ENCODE results near the gene KCTD21. TPM values are rescaled to one million over a fixed set of nuclear protein-coding genes. Genes with fewer than 3 reads are reported as not detected.

KCTD21 gene
- total RNA-seq, 1 donor from 2014 or later = 10.7 TPM

GRCh38 chr11:78164471-78164870 is 24.0 kb downstream of the KCTD21 start:
- Mint-ChIP-seq H3K9me3 (ENCODE audit: unreplicated experiment) (no peaks in the 10 kb centered on the region), H3K27me3 (ENCODE audit: unreplicated experiment) (no peaks in the 10 kb centered on the region), H3K27ac (ENCODE audit: unreplicated experiment) (no peak overlapping the region), H3K4me3 (ENCODE audit: unreplicated experiment) (no peak overlapping the region), H3K36me3 (ENCODE audit: unreplicated experiment) (no peaks in the 10 kb centered on the region), H3K4me1 (ENCODE audit: unreplicated experiment) (peaks cover 19% of the 10 kb centered on the region)
- TF ChIP-seq, protein P1, sequence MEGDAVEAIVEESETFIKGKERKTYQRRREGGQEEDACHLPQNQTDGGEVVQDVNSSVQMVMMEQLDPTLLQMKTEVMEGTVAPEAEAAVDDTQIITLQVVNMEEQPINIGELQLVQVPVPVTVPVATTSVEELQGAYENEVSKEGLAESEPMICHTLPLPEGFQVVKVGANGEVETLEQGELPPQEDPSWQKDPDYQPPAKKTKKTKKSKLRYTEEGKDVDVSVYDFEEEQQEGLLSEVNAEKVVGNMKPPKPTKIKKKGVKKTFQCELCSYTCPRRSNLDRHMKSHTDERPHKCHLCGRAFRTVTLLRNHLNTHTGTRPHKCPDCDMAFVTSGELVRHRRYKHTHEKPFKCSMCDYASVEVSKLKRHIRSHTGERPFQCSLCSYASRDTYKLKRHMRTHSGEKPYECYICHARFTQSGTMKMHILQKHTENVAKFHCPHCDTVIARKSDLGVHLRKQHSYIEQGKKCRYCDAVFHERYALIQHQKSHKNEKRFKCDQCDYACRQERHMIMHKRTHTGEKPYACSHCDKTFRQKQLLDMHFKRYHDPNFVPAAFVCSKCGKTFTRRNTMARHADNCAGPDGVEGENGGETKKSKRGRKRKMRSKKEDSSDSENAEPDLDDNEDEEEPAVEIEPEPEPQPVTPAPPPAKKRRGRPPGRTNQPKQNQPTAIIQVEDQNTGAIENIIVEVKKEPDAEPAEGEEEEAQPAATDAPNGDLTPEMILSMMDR (IDR thresholded peaks at IDR 0.05) = no peak
- DNase-seq (ENCODE audit: extremely low spot score, unreplicated experiment) = no peak

DNA sequence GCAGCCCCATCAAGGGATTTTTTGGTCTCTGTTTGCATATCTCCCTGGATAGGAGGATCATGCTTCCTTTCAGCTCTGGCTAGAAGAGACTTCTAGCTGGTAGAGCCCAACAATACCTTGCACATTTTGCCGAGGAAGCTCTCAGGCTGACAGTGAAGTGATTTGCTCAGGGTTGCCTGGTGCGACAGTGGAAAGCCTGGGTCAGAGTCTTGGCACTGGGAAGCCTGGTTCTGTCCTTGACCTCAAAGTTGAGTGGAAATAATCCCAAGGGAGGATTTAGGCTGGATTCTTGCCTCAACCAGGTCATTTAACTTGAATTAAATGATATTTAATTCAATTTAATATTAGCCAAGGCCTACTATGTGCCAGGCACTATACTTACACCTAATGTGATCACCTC is 24.6 kb downstream of the KCTD21 start:
- no peak overlapping the region for H3K27ac Mint-ChIP-seq (ENCODE audit: unreplicated experiment)
- TF ChIP-seq, protein P1 (IDR thresholded peaks at IDR 0.05) = no peak

GRCh38 chr11:78161962-78162371 is 26.5 kb downstream of the KCTD21 start:
- no peaks in the 10 kb centered on the region for H3K9me3 Mint-ChIP-seq (ENCODE audit: unreplicated experiment)
- H3K27ac Mint-ChIP-seq (ENCODE audit: unreplicated experiment) = no peak overlapping the region
- DNase-seq (ENCODE audit: extremely low spot score, unreplicated experiment) = no peak
- H3K27me3 Mint-ChIP-seq (ENCODE audit: unreplicated experiment) = no peaks in the 10 kb centered on the region
- TF ChIP-seq, protein P1 (IDR thresholded peaks at IDR 0.05) = no peak
- H3K4me3 Mint-ChIP-seq (ENCODE audit: unreplicated experiment) = no peak overlapping the region
- H3K4me1 Mint-ChIP-seq (ENCODE audit: unreplicated experiment) = peaks cover 5% of the 10 kb centered on the region
- no peaks in the 10 kb centered on the region for H3K36me3 Mint-ChIP-seq (ENCODE audit: unreplicated experiment)

More for the DNA sequence above, 24.6 kb downstream of the KCTD21 start:
- H3K4me1 Mint-ChIP-seq (ENCODE audit: unreplicated experiment) = peaks cover 15% of the 10 kb centered on the region
- H3K9me3 Mint-ChIP-seq (ENCODE audit: unreplicated experiment) = no peaks in the 10 kb centered on the region
- H3K36me3 Mint-ChIP-seq (ENCODE audit: unreplicated experiment) = no peaks in the 10 kb centered on the region
- no peak for DNase-seq (ENCODE audit: extremely low spot score, unreplicated experiment)
- H3K27me3 Mint-ChIP-seq (ENCODE audit: unreplicated experiment) = no peaks in the 10 kb centered on the region
- H3K4me3 Mint-ChIP-seq (ENCODE audit: unreplicated experiment) = no peak overlapping the region

GRCh38 chr11:78161346-78161745 is 27.1 kb downstream of the KCTD21 start:
- no peak for DNase-seq (ENCODE audit: extremely low spot score, unreplicated experiment)
- H3K27me3 Mint-ChIP-seq (ENCODE audit: unreplicated experiment) = no peaks in the 10 kb centered on the region
- peaks cover 5% of the 10 kb centered on the region for H3K4me1 Mint-ChIP-seq (ENCODE audit: unreplicated experiment)
- H3K9me3 Mint-ChIP-seq (ENCODE audit: unreplicated experiment) = no peaks in the 10 kb centered on the region
- TF ChIP-seq, protein P1 (IDR thresholded peaks at IDR 0.05) = no peak
- no peak overlapping the region for H3K4me3 Mint-ChIP-seq (ENCODE audit: unreplicated experiment)
- no peaks in the 10 kb centered on the region for H3K36me3 Mint-ChIP-seq (ENCODE audit: unreplicated experiment)
- no peak overlapping the region for H3K27ac Mint-ChIP-seq (ENCODE audit: unreplicated experiment)

DNA sequence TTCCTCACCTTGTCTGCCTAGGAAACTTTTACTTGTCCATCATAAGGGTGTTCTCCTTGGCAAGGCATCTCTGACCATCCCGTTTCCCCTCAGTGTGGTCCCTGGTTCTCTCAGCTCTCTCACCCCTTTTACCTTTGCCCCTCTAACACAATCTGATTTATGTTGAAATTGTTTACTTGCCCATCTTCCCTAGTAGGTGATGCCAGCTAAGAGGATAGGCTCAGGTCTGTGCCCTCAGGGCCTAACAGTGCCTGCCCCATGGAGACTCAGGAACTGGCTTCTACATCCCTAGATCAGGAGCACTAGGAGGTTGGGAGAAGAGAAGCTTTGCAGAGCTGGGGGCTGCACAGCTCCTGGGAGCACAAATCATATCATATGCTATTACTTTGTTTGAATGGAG is 27.9 kb downstream of the KCTD21 start:
- H3K27me3 Mint-ChIP-seq (ENCODE audit: unreplicated experiment) = no peaks in the 10 kb centered on the region

More for the DNA sequence above, 27.9 kb downstream of the KCTD21 start:
- no peak overlapping the region for H3K4me3 Mint-ChIP-seq (ENCODE audit: unreplicated experiment)
- peaks cover 5% of the 10 kb centered on the region for H3K4me1 Mint-ChIP-seq (ENCODE audit: unreplicated experiment)
- H3K9me3 Mint-ChIP-seq (ENCODE audit: unreplicated experiment) = no peaks in the 10 kb centered on the region
- no peaks in the 10 kb centered on the region for H3K36me3 Mint-ChIP-seq (ENCODE audit: unreplicated experiment)
- TF ChIP-seq, protein P1 (IDR thresholded peaks at IDR 0.05) = no peak
- no peak for DNase-seq (ENCODE audit: extremely low spot score, unreplicated experiment)
- no peak overlapping the region for H3K27ac Mint-ChIP-seq (ENCODE audit: unreplicated experiment)

Data from osteocyte (in vitro differentiated cells).